GM19328 (cell line): ENCODE data around the gene APLP2.

ENCODE experiments used
- ATAC-seq: cut with Tn5 transposase; IDR thresholded peaks from one replicate; pipeline ENCODE4 v1.9.1; 2021; ENCODE audit warnings: mild to moderate bottlenecking, moderate library complexity; ENCODE audit not compliant: unreplicated experiment

APLP2 gene

DNA sequence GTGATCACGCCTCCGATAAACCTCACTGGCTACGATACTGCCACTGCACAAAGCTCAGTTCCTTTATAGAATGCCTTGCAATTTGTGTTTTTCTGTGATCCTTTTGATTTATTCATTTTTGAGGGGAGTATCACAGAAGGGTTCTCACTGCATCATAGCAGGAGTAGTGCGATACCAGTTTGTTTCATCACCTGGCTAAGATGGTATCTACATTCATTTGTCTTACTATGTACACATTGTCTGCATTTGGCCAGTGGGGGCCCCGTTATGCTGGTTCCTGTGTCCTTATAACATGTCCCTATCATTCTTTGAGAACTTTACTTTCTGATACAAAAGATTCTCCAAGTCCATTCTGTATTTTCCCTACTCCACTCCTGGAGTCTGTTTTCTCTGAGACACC, 44.6 kb downstream of the APLP2 start:
- no peak for ATAC-seq

- no peak for ATAC-seq
These were observed 45.0 kb downstream of the APLP2 start for GRCh38 chr11:130114726-130115125.

DNA sequence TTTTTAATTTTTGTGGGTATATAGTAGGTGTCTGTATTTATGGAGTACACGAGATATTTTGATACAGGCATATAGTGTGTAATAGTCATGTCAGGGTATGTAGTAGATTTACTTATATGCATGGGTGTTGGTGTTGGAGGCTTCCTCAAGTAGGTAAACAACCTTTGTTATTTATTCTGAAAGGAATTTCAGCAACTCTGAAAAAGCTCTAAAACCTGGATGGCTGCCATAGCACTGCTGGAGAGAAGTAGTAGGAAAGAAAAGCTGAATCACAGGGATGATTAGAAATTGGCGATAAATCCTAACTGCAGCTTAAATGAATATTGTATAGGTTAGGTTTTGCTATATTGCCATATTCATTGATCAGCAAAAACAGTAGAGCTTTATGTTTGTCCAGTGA, 45.5 kb downstream of the APLP2 start:
- no peak for ATAC-seq

DNA sequence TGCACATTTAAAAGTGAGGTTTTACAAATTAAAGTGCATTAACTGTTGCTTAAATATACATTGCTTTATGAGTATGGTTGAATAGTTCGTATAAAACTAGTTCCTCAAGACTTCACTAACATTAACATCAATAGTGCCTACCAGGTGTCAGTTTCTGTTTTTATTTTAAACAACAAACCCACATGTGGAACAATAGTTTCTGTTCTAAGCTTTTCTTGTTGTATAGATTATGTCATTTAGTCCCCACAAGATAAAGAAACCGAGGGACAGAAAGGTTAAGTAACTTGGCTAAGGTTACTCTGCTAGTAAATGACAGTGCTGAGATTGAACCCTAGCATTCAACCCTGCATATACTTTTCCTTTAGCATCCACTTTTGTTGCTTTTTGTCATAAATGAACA, 48.5 kb downstream of the APLP2 start:
- peak; percentile 74 for ATAC-seq

DNA sequence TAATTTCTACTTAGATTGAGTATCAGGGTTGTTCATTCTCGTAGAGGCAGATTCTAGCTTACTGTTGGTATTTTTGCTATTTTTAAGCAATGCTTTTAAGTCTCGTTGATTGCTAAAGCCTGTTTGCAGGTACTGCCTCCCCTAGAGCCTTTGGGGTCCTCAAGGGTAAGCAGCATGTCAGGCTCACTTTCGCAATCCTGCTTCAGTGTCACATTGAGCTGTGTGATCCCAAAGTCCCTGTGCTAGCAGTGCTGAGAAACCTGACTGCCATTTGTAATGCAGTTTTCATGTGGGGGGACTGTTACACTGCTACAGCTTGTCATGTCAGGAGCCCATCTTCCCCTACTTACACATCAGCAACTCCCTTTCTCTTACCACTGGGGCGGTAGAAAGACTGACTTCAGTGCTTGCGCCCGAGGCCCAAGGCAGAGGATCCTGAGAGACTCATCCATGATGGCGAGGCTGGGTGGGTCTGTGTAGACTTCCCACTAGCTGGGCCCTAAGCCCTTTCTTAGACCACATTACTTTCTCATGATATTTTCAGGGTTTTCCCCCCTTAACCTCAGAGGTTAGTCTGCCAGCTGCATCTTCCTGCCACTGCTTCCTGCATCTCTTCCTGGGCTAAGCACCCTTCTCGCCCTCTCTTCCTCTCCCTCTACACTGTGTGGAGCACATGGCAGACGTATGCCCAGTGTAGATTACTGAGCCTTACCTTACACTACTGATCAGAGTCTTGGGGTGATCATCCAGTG, 49.1 kb downstream of the APLP2 start:
- ATAC-seq, result no peak

DNA sequence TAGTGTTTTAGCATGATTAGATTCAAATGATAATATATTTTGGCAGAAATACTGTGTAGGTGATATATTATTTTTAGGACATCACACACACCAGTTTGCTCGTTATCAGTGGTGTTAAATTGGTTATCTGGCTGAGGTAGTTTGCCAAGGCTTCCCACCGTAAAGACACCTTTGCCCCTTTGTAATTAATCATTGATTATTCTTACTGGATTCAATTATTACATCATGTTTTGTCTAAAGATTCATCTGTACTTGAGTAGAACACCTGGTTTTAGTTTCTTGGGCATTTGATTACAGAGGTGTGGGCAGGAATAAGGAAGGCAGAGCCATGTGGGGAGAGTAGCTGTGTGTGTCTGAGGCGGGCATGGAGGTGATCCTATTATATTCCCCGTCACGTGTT, 50.4 kb downstream of the APLP2 start:
- ATAC-seq, result no peak

DNA sequence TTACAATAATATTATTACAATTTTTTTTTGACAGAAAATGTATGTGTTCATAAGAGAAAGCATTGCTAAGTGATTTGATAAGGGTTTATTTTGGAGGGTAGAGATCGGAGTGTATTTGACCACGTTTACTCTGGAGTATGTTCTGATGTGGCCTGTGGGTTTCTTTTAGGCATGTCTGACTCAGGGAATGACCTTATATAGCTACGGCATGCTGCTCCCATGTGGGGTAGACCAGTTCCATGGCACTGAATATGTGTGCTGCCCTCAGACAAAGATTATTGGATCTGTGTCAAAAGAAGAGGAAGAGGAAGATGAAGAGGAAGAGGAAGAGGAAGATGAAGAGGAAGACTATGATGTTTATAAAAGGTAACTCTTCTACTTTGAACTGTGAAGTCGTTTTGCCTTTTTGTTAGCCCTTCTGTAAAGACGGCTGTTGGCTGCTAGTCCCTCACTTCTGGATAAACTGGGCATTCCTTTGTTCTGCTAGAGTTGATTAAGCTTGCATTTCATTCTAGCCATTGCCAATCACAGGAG, 51.8 kb downstream of the APLP2 start:
- no peak for ATAC-seq

- no peak for ATAC-seq
These were observed 52.5 kb downstream of the APLP2 start for GRCh38 chr11:130122141-130122575.

GRCh38 chr11:130123414-130124040, 53.8 kb downstream of the APLP2 start:
- ATAC-seq, result no peak

- ATAC-seq, result no peak
These were observed 54.4 kb downstream of the APLP2 start for GRCh38 chr11:130124096-130124495.

DNA sequence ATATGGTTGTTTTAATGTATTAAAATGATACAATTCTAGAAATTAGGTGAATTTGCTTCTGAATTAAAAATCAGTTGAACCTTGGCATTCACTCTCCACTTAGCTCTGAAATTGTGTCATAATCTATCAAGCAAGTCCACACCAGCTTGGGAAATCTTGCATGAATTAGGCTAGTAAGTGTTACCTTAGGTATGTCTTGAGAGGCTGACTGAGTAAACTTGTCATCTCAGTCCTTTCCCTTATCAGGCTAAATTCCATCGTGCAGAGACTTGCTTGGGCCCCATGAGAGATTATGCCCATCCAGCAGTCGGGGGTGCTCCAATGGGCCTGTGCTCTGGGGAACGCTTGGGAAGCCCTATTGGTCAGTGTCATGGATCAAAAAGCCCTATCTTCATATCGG, 55.9 kb downstream of the APLP2 start:
- no peak for ATAC-seq

DNA sequence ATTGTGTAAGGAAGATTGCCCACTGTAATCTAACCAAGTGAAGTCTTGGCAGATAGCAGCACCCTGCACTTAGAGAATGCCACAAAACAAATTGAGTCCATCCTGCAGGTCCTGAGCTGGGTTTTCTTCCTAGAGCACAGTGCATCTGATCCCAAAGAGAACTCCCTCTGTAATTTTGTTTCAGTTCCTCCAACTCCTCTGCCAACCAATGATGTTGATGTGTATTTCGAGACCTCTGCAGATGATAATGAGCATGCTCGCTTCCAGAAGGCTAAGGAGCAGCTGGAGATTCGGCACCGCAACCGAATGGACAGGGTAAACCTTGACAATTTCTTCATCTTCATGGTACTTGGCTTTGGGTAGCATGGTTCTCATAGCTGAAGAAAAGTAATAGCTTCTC, 56.8 kb downstream of the APLP2 start:
- no peak for ATAC-seq

GRCh38 chr11:130127509-130127908, 57.8 kb downstream of the APLP2 start:
- ATAC-seq, result no peak

DNA sequence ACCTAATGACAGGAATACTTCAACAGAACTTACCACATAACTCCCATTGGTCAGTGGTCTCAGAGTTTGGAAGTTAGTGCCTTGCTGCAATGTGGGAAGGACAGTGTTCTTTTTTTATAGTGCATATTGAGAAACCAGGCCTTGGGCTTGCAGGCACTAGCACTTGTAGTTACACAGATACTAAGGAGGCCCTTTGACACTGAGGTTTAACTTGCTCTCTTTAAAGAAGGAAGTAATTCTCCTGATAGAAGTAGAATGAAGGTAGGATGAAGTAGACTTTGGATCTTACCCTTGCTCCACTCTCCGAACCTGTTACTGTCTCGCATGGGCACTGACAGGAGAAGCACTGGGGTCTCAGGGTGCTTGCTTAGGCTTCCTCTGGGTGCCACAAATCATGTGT, 58.9 kb downstream of the APLP2 start:
- ATAC-seq, result no peak

- ATAC-seq, result no peak
These were observed 60.2 kb downstream of the APLP2 start for GRCh38 chr11:130129922-130130321.

GRCh38 chr11:130131961-130132850, 62.5 kb downstream of the APLP2 start:
- no peak for ATAC-seq

- ATAC-seq, result no peak
These were observed 64.0 kb downstream of the APLP2 start for GRCh38 chr11:130133716-130134115.

- ATAC-seq, result no peak
These were observed 66.4 kb downstream of the APLP2 start for GRCh38 chr11:130136107-130136506.

- ATAC-seq, result no peak
These were observed 68.3 kb downstream of the APLP2 start for GRCh38 chr11:130137999-130138398.

DNA sequence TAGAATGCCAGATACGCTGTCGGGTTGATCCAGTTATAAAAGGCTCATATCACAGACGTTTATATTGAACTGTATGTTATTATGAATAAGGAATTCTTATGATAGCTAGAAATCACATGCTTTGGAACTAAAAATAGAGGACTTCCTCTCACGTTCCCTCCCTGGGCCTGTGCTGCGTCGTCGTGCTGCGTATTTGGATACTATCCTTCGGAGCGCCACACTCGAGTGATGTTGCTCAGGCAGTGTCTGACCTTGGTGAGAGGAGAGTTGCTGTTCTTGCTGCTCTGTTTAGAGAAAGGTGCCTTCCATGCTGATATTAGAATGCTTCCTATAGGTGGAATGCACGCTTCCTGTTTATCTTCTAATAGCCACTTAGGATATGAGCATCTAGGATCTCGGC, 69.7 kb downstream of the APLP2 start:
- ATAC-seq, result no peak

DNA sequence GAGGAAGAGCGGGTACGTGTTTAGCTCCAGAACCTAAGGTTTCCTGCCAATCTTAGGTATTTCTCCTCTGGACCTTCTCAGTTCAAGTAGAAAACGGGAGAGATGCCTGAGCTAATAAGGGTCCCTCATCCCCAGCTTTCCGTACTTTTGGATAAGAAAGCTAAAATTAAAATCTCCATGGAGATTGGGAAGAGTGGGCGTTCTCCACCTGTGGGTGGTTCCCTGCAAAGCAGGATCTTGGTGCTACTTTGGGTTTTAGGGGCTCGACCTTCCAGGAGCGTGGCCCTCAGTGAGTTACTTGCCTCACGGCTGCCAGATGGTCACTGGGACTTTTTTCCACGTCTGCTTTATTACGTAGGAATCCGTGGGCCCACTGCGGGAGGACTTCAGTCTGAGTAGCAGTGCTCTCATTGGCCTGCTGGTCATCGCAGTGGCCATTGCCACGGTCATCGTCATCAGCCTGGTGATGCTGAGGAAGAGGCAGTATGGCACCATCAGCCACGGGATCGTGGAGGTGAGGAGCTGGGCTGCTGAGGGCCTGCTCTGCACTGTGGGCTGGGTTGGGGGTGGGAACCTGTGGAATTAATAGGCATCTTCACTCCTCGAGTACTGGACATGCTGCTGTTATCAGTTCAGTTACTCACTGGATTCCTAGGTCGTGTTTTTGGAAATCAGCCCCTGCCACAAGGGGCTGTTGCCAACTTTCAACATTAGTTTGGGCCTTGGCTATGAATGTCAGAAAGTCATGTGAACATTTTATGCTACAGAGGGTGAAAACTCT, 72.1 kb downstream of the APLP2 start:
- no peak for ATAC-seq
